Common myeloid progenitor, CD34-positive (primary cell): Measurements from ENCODE around the gene MED25.

Source experiments
- CTCF ChIA-PET: fragments of 350-600 bp; sonication (Branson Sonifier 250); formaldehyde crosslinking; loops from one replicate; lab custom pipeline; 2021; ENCODE audit warnings: antibody characterized with exemption; lab: Charles Lee
- POLR2A ChIA-PET: fragments of 350-600 bp; sonication (Branson Sonifier 250); formaldehyde crosslinking; loops from one replicate; lab custom pipeline; 2021; ENCODE audit warnings: antibody characterized with exemption; lab: Charles Lee
- DNase-seq, 3 donors: peaks; one replicate each; pipeline versions ENCODE4 v3.0.0 to v3.0.0-alpha.2; 2013
- H3K27ac ChIP-seq, 2 experiments: 1 replicate in 1 of 2; 2 replicates in 1 of 2; pipeline ENCODE4 v1.7.0; 2013; ENCODE audit warnings: inconsistent platforms in 2 of 2, low read length in 2 of 2, mild to moderate bottlenecking in 2 of 2, low read depth in 1 of 2, moderate library complexity in 1 of 2; ENCODE audit not compliant: severe bottlenecking in 2 of 2, insufficient read depth in 1 of 2, poor library complexity in 1 of 2
- H3K27me3 ChIP-seq, 5 experiments: replicated peaks in 2 of 5; 1 replicate in 3 of 5; 2 replicates in 2 of 5; pipeline versions ENCODE4 v1.6.1 to v1.7.0; 2013; ENCODE audit warnings: low read length in 4 of 5, mild to moderate bottlenecking in 2 of 5, moderate library complexity in 2 of 5, inconsistent platforms in 1 of 5; ENCODE audit not compliant: insufficient read depth in 5 of 5, control insufficient read depth in 4 of 5
- H3K36me3 ChIP-seq, 4 experiments: 1 replicate in 2 of 4; 2 replicates in 2 of 4; pipeline versions ENCODE4 v1.6.1 to v1.7.0; 2013; ENCODE audit warnings: low read length in 3 of 4, control low read depth in 1 of 4, mild to moderate bottlenecking in 1 of 4; ENCODE audit not compliant: control insufficient read depth in 4 of 4, insufficient read depth in 4 of 4
- H3K4me1 ChIP-seq, 4 experiments: 1 replicate in 3 of 4; 2 replicates in 1 of 4; pipeline versions ENCODE4 v1.6.1 to v1.7.1; 2013; ENCODE audit warnings: low read length in 3 of 4, mild to moderate bottlenecking in 3 of 4, control low read depth in 1 of 4, inconsistent platforms in 1 of 4, moderate library complexity in 1 of 4; ENCODE audit not compliant: control insufficient read depth in 4 of 4, insufficient read depth in 4 of 4; ENCODE audit errors: control extremely low read depth in 1 of 4
- H3K4me3 ChIP-seq, 7 experiments: 1 replicate in 4 of 7; 2 replicates in 3 of 7; pipeline versions ENCODE4 v1.5.1 to v1.7.0; 2013; ENCODE audit warnings: mild to moderate bottlenecking in 7 of 7, low read length in 6 of 7, moderate library complexity in 6 of 7, inconsistent platforms in 2 of 7, low read depth in 2 of 7, control low read depth in 1 of 7; ENCODE audit not compliant: insufficient read depth in 4 of 7, control insufficient read depth in 1 of 7; ENCODE audit errors: extremely low read depth in 1 of 7
- H3K9me3 ChIP-seq, 5 experiments: 1 replicate in 4 of 5; 2 replicates in 1 of 5; pipeline versions ENCODE4 v1.6.1 to v1.7.1; 2013; ENCODE audit warnings: low read length in 4 of 5, mild to moderate bottlenecking in 2 of 5, inconsistent platforms in 1 of 5, low read depth in 1 of 5, moderate library complexity in 1 of 5; ENCODE audit not compliant: control insufficient read depth in 4 of 5, insufficient read depth in 2 of 5; ENCODE audit errors: control extremely low read depth in 1 of 5
- WGBS: methylation state at CpG from one replicate; pipeline ENCODE4 v1.1.5; 2013; ENCODE audit not compliant: insufficient coverage; 5-methylcytosine and 5-hydroxymethylcytosine counted together

The MED25 gene

DNA sequence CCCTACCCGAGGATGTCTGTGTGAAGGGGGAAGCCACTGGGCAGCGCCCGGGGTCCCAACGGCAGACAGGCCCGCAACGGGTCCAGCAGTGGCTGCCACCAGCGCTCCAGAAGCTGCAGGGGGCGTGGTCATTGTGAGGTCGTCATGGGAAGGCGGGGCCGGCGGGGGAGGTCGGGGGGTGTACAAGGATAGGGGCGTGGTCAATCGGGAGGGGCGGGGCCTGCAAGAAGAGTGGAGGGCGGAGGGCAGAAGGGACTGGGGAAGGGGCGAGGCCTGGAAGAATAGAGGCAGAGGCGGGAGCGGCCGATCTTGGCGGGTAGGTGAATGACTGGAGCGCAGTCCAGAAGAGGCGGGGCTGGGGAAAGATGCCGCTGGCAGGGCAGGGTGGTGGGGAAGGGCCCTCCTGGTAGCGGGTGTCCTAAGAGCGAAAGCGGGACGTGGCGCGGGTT, 9.4 kb upstream of the MED25 start:
- 0% methylated on average over 16 of the region's 31 CpGs for WGBS
- DNase-seq, result peak; percentile 89 to 94 (median 93)
- H3K27me3 ChIP-seq, result no peaks in the 10 kb centered on the region
- no peaks in the 10 kb centered on the region for H3K9me3 ChIP-seq
- CTCF ChIA-PET, result no interaction called here
- peak overlapping the region in 6 of 7 experiments; percentile 27 to 89 (median 75) for H3K4me3 ChIP-seq
- H3K4me1 ChIP-seq, result peaks cover 6 to 45% (median 36%) of the 10 kb centered on the region in 4 experiments
- POLR2A ChIA-PET, result no interaction called here
- peaks cover 0 to 23% (median 19%) of the 10 kb centered on the region in 4 experiments for H3K36me3 ChIP-seq
- H3K27ac ChIP-seq, result no peak overlapping the region

GRCh38 chr19:49809160-49809940, 8.7 kb upstream of the MED25 start:
- Histone ChIP-seq H3K4me3 (peak overlapping the region in 6 of 7 experiments; percentile 27 to 89 (median 75)), H3K9me3 (no peaks in the 10 kb centered on the region), H3K27me3 (no peaks in the 10 kb centered on the region), H3K27ac (no peak overlapping the region), H3K36me3 (peaks cover 0 to 22% (median 18%) of the 10 kb centered on the region in 4 experiments), H3K4me1 (peaks cover 9 to 51% (median 38%) of the 10 kb centered on the region in 4 experiments)
- peak in 2 of 3 donors; percentile 33 to 54 for DNase-seq
- 13% methylated on average over 44 of the region's 50 CpGs for WGBS
- CTCF ChIA-PET, result interaction anchor here (1.2 to 3.5 kb wide), 3 partner anchors 35 to 66 kb away, joined by 3 to 8 read pairs (median 4); partner anchors contain the start of gene PTOV1
- POLR2A ChIA-PET, result no interaction called here

GRCh38 chr19:49809941-49810389, 8.1 kb upstream of the MED25 start:
- ChIA-PET POLR2A (no interaction called here), CTCF (interaction anchor here (0.6 to 3.5 kb wide), 5 partner anchors 35 to 125 kb away, joined by 3 to 8 read pairs (median 4); partner anchors contain the start of gene PTOV1)
- H3K4me3 ChIP-seq, result peak overlapping the region in 4 of 7 experiments; percentile 65 to 89 (median 78)
- no peak overlapping the region for H3K27ac ChIP-seq
- H3K4me1 ChIP-seq, result peaks cover 9 to 51% (median 38%) of the 10 kb centered on the region in 4 experiments
- H3K36me3 ChIP-seq, result peaks cover 0 to 17% (median 12%) of the 10 kb centered on the region in 4 experiments
- H3K9me3 ChIP-seq, result no peaks in the 10 kb centered on the region
- no peaks in the 10 kb centered on the region for H3K27me3 ChIP-seq
- 90% methylated on average over 5 of the region's 5 CpGs for WGBS
- DNase-seq, result no peak

DNA sequence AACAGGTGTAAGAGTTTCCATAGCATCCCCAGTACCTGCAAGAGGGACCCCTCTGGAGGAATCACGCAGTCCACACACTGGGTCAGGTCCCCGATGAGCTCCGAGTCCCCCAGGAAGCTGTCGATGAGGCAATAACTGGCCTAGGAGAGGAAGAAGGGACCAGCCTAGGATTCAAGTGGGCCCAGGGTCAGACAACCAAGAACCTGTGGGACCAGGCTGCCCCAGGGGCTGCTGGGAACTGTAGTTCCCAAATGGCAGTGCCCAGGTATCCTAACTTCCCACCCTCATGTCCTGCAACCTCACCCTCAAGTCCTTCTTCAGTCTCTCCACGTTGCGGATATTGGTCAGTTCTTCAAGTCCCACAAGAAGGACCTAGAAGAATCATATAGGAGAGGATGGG, 6.8 kb upstream of the MED25 start:
- WGBS, result 92% methylated on average over 6 of the region's 6 CpGs
- CTCF ChIA-PET, result interaction anchor here (1.2 to 3.5 kb wide), 4 partner anchors 37 to 122 kb away, joined by 3 to 8 read pairs (median 5); partner anchors contain the start of genes ADM5 and PTOV1
- no peak overlapping the region for H3K27ac ChIP-seq
- H3K27me3 ChIP-seq, result no peaks in the 10 kb centered on the region
- no peak overlapping the region for H3K4me3 ChIP-seq
- H3K9me3 ChIP-seq, result no peaks in the 10 kb centered on the region
- DNase-seq, result no peak
- POLR2A ChIA-PET, result no interaction called here
- peaks cover 9 to 51% (median 36%) of the 10 kb centered on the region in 4 experiments for H3K4me1 ChIP-seq
- peaks cover 0 to 4% (median 2%) of the 10 kb centered on the region in 4 experiments for H3K36me3 ChIP-seq

GRCh38 chr19:49812452-49812996, 5.6 kb upstream of the MED25 start:
- ChIA-PET POLR2A (interaction anchor here (0.6 to 1.6 kb wide), 4 partner anchors 38 to 138 kb away, joined by 3 to 9 read pairs (median 4); partner anchors contain the start of genes AKT1S1, PTOV1 and TBC1D17), CTCF (interaction anchor here (1.2 to 3.5 kb wide), 3 partner anchors 38 to 124 kb away, joined by 3 to 8 read pairs (median 5); partner anchors contain the start of genes ADM5 and PTOV1)
- no peak for DNase-seq
- no peaks in the 10 kb centered on the region for H3K9me3 ChIP-seq
- no peaks in the 10 kb centered on the region for H3K27me3 ChIP-seq
- H3K4me1 ChIP-seq, result peaks cover 9 to 49% (median 29%) of the 10 kb centered on the region in 4 experiments
- H3K36me3 ChIP-seq, result peaks cover 0 to 4% (median 0%) of the 10 kb centered on the region in 4 experiments
- 51% methylated on average over 11 of the region's 11 CpGs for WGBS
- peak overlapping the region; percentile 60 to 100 (median 87) for H3K4me3 ChIP-seq
- peak overlapping the region; percentile 99 for H3K27ac ChIP-seq

DNA sequence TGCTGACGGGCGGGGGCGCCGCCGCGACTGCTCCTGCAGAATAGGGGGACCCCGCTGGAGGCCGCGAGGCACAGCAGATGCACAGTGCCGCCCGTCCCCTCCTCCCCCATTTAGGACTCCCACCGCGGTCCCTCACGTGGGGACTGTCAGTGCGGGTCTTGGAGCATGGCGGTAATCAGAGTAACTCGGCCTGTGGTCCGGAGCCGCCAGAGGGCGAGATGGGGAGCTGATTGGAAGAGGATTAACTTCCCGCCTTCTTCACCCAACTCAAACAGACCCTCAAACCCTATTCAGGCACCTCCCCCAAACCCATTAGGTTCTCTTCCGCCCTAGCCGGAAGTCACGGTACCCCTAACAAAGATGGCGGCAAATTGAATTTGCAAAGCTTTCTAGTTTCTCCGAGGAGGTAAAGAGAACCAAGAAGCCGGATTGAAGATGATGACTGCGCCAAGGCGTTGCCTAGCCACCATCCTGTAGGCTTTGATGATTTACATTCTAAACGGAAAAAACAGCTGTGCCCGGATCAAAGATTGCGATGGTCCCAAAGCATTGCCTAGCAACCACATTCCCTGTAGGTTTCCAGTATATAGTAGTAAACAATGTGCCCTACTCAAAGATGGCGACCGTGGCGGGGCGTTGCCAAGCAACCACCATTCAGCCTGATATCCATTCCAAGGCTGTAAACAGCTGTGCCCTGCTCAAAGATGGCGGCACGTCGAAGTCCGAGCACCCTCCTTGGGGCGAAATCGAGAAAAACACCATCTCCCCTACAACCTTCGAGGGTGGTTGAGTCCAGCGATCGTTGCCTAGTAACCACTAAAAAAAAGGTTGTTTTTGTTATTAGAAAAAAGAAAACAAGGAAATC, 4.9 kb upstream of the MED25 start, which contains the start of gene FUZ:
FUZ (minus strand) TSS at position 296 of the 865 bp plus-strand sequence; CDS start at position 110, 186 bp downstream.
- Histone ChIP-seq H3K36me3 (no peaks in the 10 kb centered on the region), H3K27me3 (no peaks in the 10 kb centered on the region), H3K4me3 (peak within 1 kb of the TSS; percentile 60 to 100 (median 87)), H3K9me3 (no peaks in the 10 kb centered on the region), H3K27ac (peak within 1 kb of the TSS; percentile 99), H3K4me1 (peaks cover 6 to 42% (median 22%) of the 10 kb centered on the region in 4 experiments)
- POLR2A ChIA-PET, result interaction anchor here (0.6 to 1.6 kb wide), 5 partner anchors 37 to 138 kb away, joined by 3 to 9 read pairs (median 3); partner anchors contain the start of genes AKT1S1, PTOV1 and TBC1D17
- CTCF ChIA-PET, result interaction anchor here (0.7 to 3.5 kb wide), 5 partner anchors 31 to 96 kb away, joined by 3 to 8 read pairs (median 3); partner anchors contain the start of gene PTOV1
- DNase-seq, result peak; percentile 99 to 100 (median 99)
- WGBS, result 0% methylated on average over 28 of the region's 45 CpGs
